Ecto neural progenitor cell (in vitro differentiated cells): ENCODE measurements around the gene DAPL1.
A peak's percentile ranks its signal among the peaks of the same experiment; 100 is the strongest.

ENCODE experiments used
- DNase-seq: peaks from one replicate; pipeline ENCODE4 v3.0.0-alpha.2; 2018; ENCODE audit warnings: low spot score

DAPL1 gene

GRCh38 chr2:158795195-158795924 lies at the start of gene DAPL1:
TSS of gene DAPL1 (plus strand) at chr2:158795317. CDS start at chr2:158795373, 56 bp downstream.
- peak; percentile 49 for DNase-seq

- no peak for DNase-seq
These were observed 49.2 kb upstream of the DAPL1 start for GRCh38 chr2:158745866-158746382.

- DNase-seq = no peak
These were observed 48.6 kb upstream of the DAPL1 start for GRCh38 chr2:158746488-158746887.

- no peak for DNase-seq
These were observed 47.8 kb upstream of the DAPL1 start for GRCh38 chr2:158747281-158747680.

- DNase-seq = no peak
These were observed 46.1 kb upstream of the DAPL1 start for GRCh38 chr2:158748926-158749590.

- DNase-seq = no peak
These were observed 44.5 kb upstream of the DAPL1 start for GRCh38 chr2:158750458-158751125.

- peak; percentile 63 for DNase-seq
These were observed 41.2 kb upstream of the DAPL1 start for GRCh38 chr2:158753641-158754611.

- DNase-seq = no peak
These were observed 39.6 kb upstream of the DAPL1 start for GRCh38 chr2:158755310-158756087.

GRCh38 chr2:158756331-158756730 lies 38.8 kb upstream of the DAPL1 start:
- DNase-seq = no peak

GRCh38 chr2:158756976-158757375 lies 38.1 kb upstream of the DAPL1 start:
- DNase-seq = no peak

GRCh38 chr2:158760887-158761286 lies 34.2 kb upstream of the DAPL1 start:
- DNase-seq = no peak

GRCh38 chr2:158761621-158762020 lies 33.5 kb upstream of the DAPL1 start:
- no peak for DNase-seq

- no peak for DNase-seq
These were observed 32.8 kb upstream of the DAPL1 start for GRCh38 chr2:158762336-158762735.

GRCh38 chr2:158766524-158766923 lies 28.6 kb upstream of the DAPL1 start:
- DNase-seq = no peak

GRCh38 chr2:158772306-158773078 lies 22.6 kb upstream of the DAPL1 start:
- no peak for DNase-seq

- DNase-seq = no peak
These were observed 22.0 kb upstream of the DAPL1 start for GRCh38 chr2:158773121-158773520.

GRCh38 chr2:158774681-158775080 lies 20.4 kb upstream of the DAPL1 start:
- no peak for DNase-seq

GRCh38 chr2:158775273-158776027 lies 19.7 kb upstream of the DAPL1 start:
- no peak for DNase-seq

- no peak for DNase-seq
These were observed 18.9 kb upstream of the DAPL1 start for GRCh38 chr2:158776231-158776630.
